Trophoblast cell (in vitro differentiated cells and primary cell): ENCODE results near the gene DQX1.

Experiments used
- DNase-seq, 2 donors: peaks; one replicate each; pipeline ENCODE4 v3.0.0-alpha.2; 2016
- H2AFZ ChIP-seq: 2 replicates; pipeline ENCODE4 v1.6.1; 2013; ENCODE audit warnings: low read length, moderate library complexity, mild to moderate bottlenecking; ENCODE audit not compliant: insufficient read depth, poor library complexity
- H2AK5ac ChIP-seq: 2 replicates; pipeline ENCODE4 v1.6.1; 2013; ENCODE audit warnings: mild to moderate bottlenecking, low read length
- H2BK120ac ChIP-seq: 2 replicates; pipeline ENCODE4 v1.6.1; 2013; ENCODE audit warnings: low read length, mild to moderate bottlenecking, moderate library complexity; ENCODE audit not compliant: insufficient read depth, poor library complexity
- H2BK12ac ChIP-seq: 2 replicates; pipeline ENCODE4 v1.6.1; 2013; ENCODE audit warnings: mild to moderate bottlenecking, low read length, moderate library complexity
- H2BK5ac ChIP-seq: 2 replicates; pipeline ENCODE4 v1.6.1; 2013; ENCODE audit warnings: low read length, low read depth, moderate library complexity, mild to moderate bottlenecking; ENCODE audit not compliant: poor library complexity
- H3K14ac ChIP-seq: 2 replicates; pipeline ENCODE4 v1.6.1; 2013; ENCODE audit warnings: mild to moderate bottlenecking, low read length
- H3K18ac ChIP-seq: 2 replicates; pipeline ENCODE4 v1.6.1; 2013; ENCODE audit warnings: mild to moderate bottlenecking, low read length
- H3K23ac ChIP-seq: 2 replicates; pipeline ENCODE4 v1.6.1; 2013; ENCODE audit warnings: low read length
- H3K27ac ChIP-seq: 2 replicates; pipeline ENCODE4 v1.5.1; 2013; ENCODE audit warnings: low read depth, mild to moderate bottlenecking, inconsistent platforms, low read length, moderate library complexity
- H3K27me3 ChIP-seq: 2 replicates; pipeline ENCODE4 v1.6.1; 2013; ENCODE audit warnings: inconsistent platforms, mild to moderate bottlenecking, low read length, moderate library complexity; ENCODE audit not compliant: insufficient read depth
- H3K36me3 ChIP-seq, 2 experiments: 1 replicate in 1 of 2; 2 replicates in 1 of 2; pipeline ENCODE4 v1.6.1; 2013; ENCODE audit warnings: low read length in 2 of 2, mild to moderate bottlenecking in 2 of 2, moderate library complexity in 1 of 2; ENCODE audit not compliant: insufficient read depth in 2 of 2, control insufficient read depth in 1 of 2
- H3K4ac ChIP-seq: 2 replicates; pipeline ENCODE4 v1.6.1; 2013; ENCODE audit warnings: low read depth, mild to moderate bottlenecking, low read length, moderate library complexity
- H3K4me1 ChIP-seq, 2 experiments: 1 replicate in 1 of 2; 2 replicates in 1 of 2; pipeline ENCODE4 v1.6.1; 2013; ENCODE audit warnings: low read length in 2 of 2, mild to moderate bottlenecking in 2 of 2, moderate library complexity in 1 of 2; ENCODE audit not compliant: insufficient read depth in 2 of 2, control insufficient read depth in 1 of 2
- H3K4me2 ChIP-seq: 2 replicates; pipeline ENCODE4 v1.6.1; 2013; ENCODE audit warnings: inconsistent platforms, mild to moderate bottlenecking, low read length, moderate library complexity
- H3K4me3 ChIP-seq: 2 replicates; pipeline ENCODE4 v1.5.1; 2013; ENCODE audit warnings: mild to moderate bottlenecking, low read depth, low read length, inconsistent platforms
- H3K79me1 ChIP-seq: one replicate; pipeline ENCODE4 v1.6.1; 2013; ENCODE audit warnings: low read length
- H3K79me2 ChIP-seq: 2 replicates; pipeline ENCODE4 v1.6.1; 2013; ENCODE audit warnings: low read length, mild to moderate bottlenecking; ENCODE audit not compliant: control insufficient read depth, insufficient read depth, poor library complexity
- H3K9ac ChIP-seq: 2 replicates; pipeline ENCODE4 v1.6.1; 2013; ENCODE audit warnings: mild to moderate bottlenecking, low read length
- H3K9me3 ChIP-seq: 2 replicates; pipeline ENCODE4 v1.6.1; 2013; ENCODE audit warnings: low read depth, mild to moderate bottlenecking, control low read depth, inconsistent platforms, low read length; ENCODE audit not compliant: insufficient read depth
- H4K12ac ChIP-seq: 2 replicates; pipeline ENCODE4 v1.6.1; 2013; ENCODE audit warnings: low read depth, mild to moderate bottlenecking, low read length, moderate library complexity
- H4K8ac ChIP-seq: 2 replicates; pipeline ENCODE4 v1.6.1; 2013; ENCODE audit warnings: low read depth, mild to moderate bottlenecking, low read length, moderate library complexity
- H4K91ac ChIP-seq: one replicate; pipeline ENCODE4 v1.6.1; 2013; ENCODE audit warnings: low read depth, mild to moderate bottlenecking, low read length, moderate library complexity
- WGBS: extraction: QIAGEN DNeasy Blood & Tissue Kit; methylation state at CpG from one replicate; pipeline ENCODE4 v1.1.7; 2013; ENCODE audit warnings: missing lambda C conversion rate; ENCODE audit not compliant: insufficient read length, insufficient coverage; ENCODE audit errors: extremely low coverage; 5-methylcytosine and 5-hydroxymethylcytosine counted together

Gene DQX1

GRCh38 chr2:74505448-74506246 is 20.4 kb downstream of the DQX1 start:
- Histone ChIP-seq H4K12ac (no peak overlapping the region), H3K79me1 (peaks cover 28% of the 10 kb centered on the region), H3K23ac (no peak overlapping the region), H3K18ac (no peak overlapping the region), H3K27me3 (peaks cover 39% of the 10 kb centered on the region), H3K4me2 (no peak overlapping the region), H4K8ac (no peak overlapping the region), H2AFZ (no peak overlapping the region), H2AK5ac (no peak overlapping the region), H2BK5ac (no peak overlapping the region), H2BK120ac (no peak overlapping the region), H2BK12ac (no peak overlapping the region), H3K9ac (no peak overlapping the region), H3K4ac (no peak overlapping the region), H3K14ac (no peak overlapping the region), H3K36me3 (peaks cover 8 to 11% of the 10 kb centered on the region in 2 experiments), H4K91ac (no peak overlapping the region), H3K27ac (no peak overlapping the region), H3K9me3 (peaks cover 2% of the 10 kb centered on the region), H3K4me1 (peaks cover 19 to 24% of the 10 kb centered on the region in 2 experiments), H3K4me3 (no peak overlapping the region), H3K79me2 (peaks cover 16% of the 10 kb centered on the region)
- DNase-seq, result no peak
- WGBS, result no CpG with 5 or more reads among the region's 14 CpGs

GRCh38 chr2:74504591-74504990 is 21.4 kb downstream of the DQX1 start:
- no peak overlapping the region for H3K4me2 ChIP-seq
- H2AK5ac ChIP-seq, result no peak overlapping the region
- no peak overlapping the region for H3K14ac ChIP-seq
- peaks cover 2% of the 10 kb centered on the region for H3K9me3 ChIP-seq
- H3K27me3 ChIP-seq, result peaks cover 43% of the 10 kb centered on the region
- no CpG with 5 or more reads among the region's 3 CpGs for WGBS
- no peak overlapping the region for H4K8ac ChIP-seq
- no peak overlapping the region for H3K4ac ChIP-seq
- no peak overlapping the region for H4K12ac ChIP-seq
- H2AFZ ChIP-seq, result no peak overlapping the region
- H3K9ac ChIP-seq, result no peak overlapping the region
- H3K4me1 ChIP-seq, result peaks cover 19 to 24% of the 10 kb centered on the region in 2 experiments
- no peak overlapping the region for H2BK120ac ChIP-seq
- no peak overlapping the region for H3K27ac ChIP-seq
- H3K23ac ChIP-seq, result no peak overlapping the region
- DNase-seq, result no peak
- no peak overlapping the region for H2BK12ac ChIP-seq
- H3K4me3 ChIP-seq, result no peak overlapping the region
- no peak overlapping the region for H2BK5ac ChIP-seq
- peaks cover 8 to 11% of the 10 kb centered on the region in 2 experiments for H3K36me3 ChIP-seq
- no peak overlapping the region for H4K91ac ChIP-seq
- peaks cover 28% of the 10 kb centered on the region for H3K79me1 ChIP-seq
- H3K18ac ChIP-seq, result no peak overlapping the region
- H3K79me2 ChIP-seq, result peaks cover 16% of the 10 kb centered on the region

- Histone ChIP-seq H2BK5ac (no peak overlapping the region), H3K18ac (peak overlapping the region; percentile 28), H4K8ac (peak overlapping the region; percentile 94), H3K27ac (no peak overlapping the region), H3K9me3 (peaks cover 2% of the 10 kb centered on the region), H3K4me1 (peaks cover 23 to 28% of the 10 kb centered on the region in 2 experiments), H2AFZ (peak overlapping the region; percentile 30), H3K23ac (no peak overlapping the region), H3K36me3 (peaks cover 8 to 11% of the 10 kb centered on the region in 2 experiments), H3K9ac (no peak overlapping the region), H2AK5ac (peak overlapping the region; percentile 42), H3K14ac (peak overlapping the region; percentile 86), H2BK12ac (no peak overlapping the region), H3K4me3 (peak overlapping the region; percentile 4), H3K4ac (peak overlapping the region; percentile 71), H3K27me3 (peaks cover 51% of the 10 kb centered on the region), H3K79me1 (peaks cover 28% of the 10 kb centered on the region), H3K79me2 (peaks cover 16% of the 10 kb centered on the region), H3K4me2 (peak overlapping the region; percentile 87), H4K12ac (peak overlapping the region; percentile 86), H2BK120ac (peak overlapping the region; percentile 70), H4K91ac (peak overlapping the region; percentile 81)
- no CpG with 5 or more reads among the region's 45 CpGs for WGBS
- DNase-seq, result no peak
Observed at GRCh38 chr2:74503506-74504475, 22.2 kb downstream of the DQX1 start.

GRCh38 chr2:74502720-74503505 is 23.1 kb downstream of the DQX1 start:
- H3K36me3 ChIP-seq, result peaks cover 8 to 11% of the 10 kb centered on the region in 2 experiments
- H3K79me1 ChIP-seq, result peaks cover 29% of the 10 kb centered on the region
- H3K23ac ChIP-seq, result no peak overlapping the region
- peak overlapping the region; percentile 92 for H4K12ac ChIP-seq
- H3K9ac ChIP-seq, result no peak overlapping the region
- H3K9me3 ChIP-seq, result peaks cover 4% of the 10 kb centered on the region
- H4K91ac ChIP-seq, result peak overlapping the region; percentile 81
- H3K4me3 ChIP-seq, result peak overlapping the region; percentile 68
- peak overlapping the region; percentile 61 for H2AFZ ChIP-seq
- H3K18ac ChIP-seq, result peak overlapping the region; percentile 58
- peak; percentile 89 for DNase-seq
- whole genome bisulfite sequencing, result no CpG with 5 or more reads among the region's 67 CpGs
- H3K4me2 ChIP-seq, result peak overlapping the region; percentile 87
- peaks cover 14% of the 10 kb centered on the region for H3K79me2 ChIP-seq
- peak overlapping the region; percentile 71 for H3K4ac ChIP-seq
- H3K27ac ChIP-seq, result no peak overlapping the region
- peak overlapping the region; percentile 15 for H2AK5ac ChIP-seq
- peak overlapping the region; percentile 10 for H2BK12ac ChIP-seq
- H2BK5ac ChIP-seq, result peak overlapping the region; percentile 4
- H3K4me1 ChIP-seq, result peaks cover 32 to 35% of the 10 kb centered on the region in 2 experiments
- peaks cover 60% of the 10 kb centered on the region for H3K27me3 ChIP-seq
- H2BK120ac ChIP-seq, result peak overlapping the region; percentile 70
- H4K8ac ChIP-seq, result peak overlapping the region; percentile 94
- H3K14ac ChIP-seq, result peak overlapping the region; percentile 86
